GM19397 (cell line): Measurements from ENCODE around the gene FGF11.

Experiments used
- ATAC-seq: cut with Tn5 transposase; IDR thresholded peaks from one replicate; pipeline ENCODE4 v1.9.1; 2021; ENCODE audit warnings: mild to moderate bottlenecking, moderate library complexity; ENCODE audit not compliant: unreplicated experiment

The FGF11 gene

GRCh38 chr17:7429722-7430121, 9.6 kb upstream of the FGF11 start:
- no peak for ATAC-seq

- ATAC-seq = no peak
These were observed 8.1 kb upstream of the FGF11 start for GRCh38 chr17:7431231-7431630.

GRCh38 chr17:7432296-7432695, 7.0 kb upstream of the FGF11 start:
- no peak for ATAC-seq

- peak; percentile 12 for ATAC-seq
These were observed 3.4 kb upstream of the FGF11 start for GRCh38 chr17:7435676-7436555.

GRCh38 chr17:7436556-7437368, 2.5 kb upstream of the FGF11 start:
- ATAC-seq = no peak

- no peak for ATAC-seq
These were observed 1.9 kb upstream of the FGF11 start for GRCh38 chr17:7437369-7437863.

GRCh38 chr17:7437950-7438614, 1.2 kb upstream of the FGF11 start:
- no peak for ATAC-seq

- no peak for ATAC-seq
These were observed 454 bp upstream of the FGF11 start for GRCh38 chr17:7438656-7439460.

GRCh38 chr17:7440113-7440833, 961 bp downstream of the FGF11 start:
- no peak for ATAC-seq

- no peak for ATAC-seq
These were observed 1.5 kb downstream of the FGF11 start for GRCh38 chr17:7440834-7441195.

- ATAC-seq = no peak
These were observed 2.0 kb downstream of the FGF11 start for GRCh38 chr17:7441266-7441665.

- ATAC-seq = no peak
These were observed 2.8 kb downstream of the FGF11 start for GRCh38 chr17:7442142-7442541.

- ATAC-seq = no peak
These were observed 4.5 kb downstream of the FGF11 start for GRCh38 chr17:7443499-7444485.

GRCh38 chr17:7444682-7445618, 5.6 kb downstream of the FGF11 start, which contains the start of gene CHRNB1:
Gene CHRNB1, plus strand, starts transcription at chr17:7445061. Its CDS starts 67 bp downstream, at chr17:7445128.
- peak; percentile 67 for ATAC-seq

GRCh38 chr17:7445619-7445968, 6.3 kb downstream of the FGF11 start:
- ATAC-seq = no peak

GRCh38 chr17:7448461-7448860, 9.1 kb downstream of the FGF11 start:
- ATAC-seq = no peak

- no peak for ATAC-seq
These were observed 20.7 kb downstream of the FGF11 start for GRCh38 chr17:7459961-7460545.
